HG03175 (cell line): ENCODE measurements around the gene ROS1.

ENCODE experiments used
- ATAC-seq: cut with Tn5 transposase; IDR thresholded peaks from one replicate; pipeline ENCODE4 v1.9.1; 2021; ENCODE audit warnings: mild to moderate bottlenecking, moderate library complexity; ENCODE audit not compliant: unreplicated experiment

Gene ROS1

DNA sequence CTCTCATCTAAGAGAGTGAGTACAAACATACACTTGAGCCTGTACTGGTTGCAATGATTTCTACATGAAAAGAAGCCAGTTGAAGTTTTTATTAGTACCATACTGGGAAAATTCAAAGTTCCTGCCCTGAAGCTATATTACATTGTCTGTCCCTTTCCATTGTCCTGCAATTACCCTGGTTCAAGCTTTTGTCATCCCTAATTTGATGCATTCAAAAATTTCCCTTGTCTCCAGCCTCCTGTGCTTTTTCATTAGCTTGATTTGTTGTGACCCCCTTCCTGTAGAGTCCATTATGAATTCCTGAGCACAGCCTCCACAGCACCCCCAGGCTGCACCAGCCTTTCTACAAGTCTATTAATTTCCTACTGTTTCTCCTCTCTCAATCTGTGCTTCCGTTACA, 114.0 kb downstream of the ROS1 start:
- ATAC-seq, result no peak

DNA sequence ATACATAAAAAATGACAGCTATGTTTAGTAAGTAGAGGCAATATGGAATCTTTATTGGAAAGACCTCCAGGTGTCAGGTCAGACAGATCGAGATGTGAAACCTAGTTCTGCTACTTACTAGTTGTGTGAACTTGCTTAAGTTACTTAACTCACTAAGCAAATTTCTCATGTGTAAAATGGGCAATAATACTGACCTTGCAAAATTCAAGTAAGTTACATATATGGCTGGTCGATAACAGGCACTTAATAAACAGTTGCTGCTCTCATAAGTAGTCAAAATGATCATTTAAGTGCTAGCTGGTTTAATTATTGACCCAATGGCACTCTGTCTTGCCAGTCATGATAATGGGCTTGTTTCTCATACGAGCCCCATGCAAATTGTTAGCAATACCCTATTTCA, 114.4 kb downstream of the ROS1 start:
- ATAC-seq, result no peak

DNA sequence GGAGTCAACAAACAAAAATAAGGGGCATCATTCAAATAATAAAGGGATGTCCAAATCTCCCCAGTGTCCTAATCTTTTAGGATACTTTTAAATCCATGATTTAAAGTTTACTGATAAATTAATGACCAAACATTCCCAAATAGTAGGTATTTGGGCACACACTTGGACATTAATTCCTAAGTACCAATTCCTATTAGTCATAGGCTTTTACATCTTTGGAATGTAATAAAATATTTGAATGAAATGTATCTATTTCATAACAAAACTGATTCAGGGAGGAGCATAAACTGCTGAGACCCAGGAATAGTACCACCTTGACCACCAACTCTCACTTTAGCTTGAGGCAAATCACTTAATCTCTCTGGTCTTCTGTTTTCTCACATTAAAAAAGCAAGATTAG, 116.1 kb downstream of the ROS1 start:
- no peak for ATAC-seq

DNA sequence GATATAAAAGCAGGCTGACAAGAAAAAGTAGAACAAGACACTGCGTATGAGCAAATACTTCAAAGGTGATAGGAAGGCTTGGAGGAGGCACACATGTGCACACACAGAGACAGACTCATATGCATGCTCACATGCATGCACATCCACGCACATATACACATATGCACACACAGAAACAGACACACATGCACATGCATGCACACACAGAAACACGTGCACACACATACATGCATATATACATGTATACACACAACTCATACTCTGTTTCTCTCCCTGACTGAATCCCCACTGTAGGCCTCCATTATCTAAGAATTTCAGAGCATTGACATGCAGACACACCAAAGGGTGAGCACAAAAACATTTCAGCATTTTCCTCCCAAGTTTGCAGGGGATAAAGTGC, 116.7 kb downstream of the ROS1 start:
- ATAC-seq, result no peak

DNA sequence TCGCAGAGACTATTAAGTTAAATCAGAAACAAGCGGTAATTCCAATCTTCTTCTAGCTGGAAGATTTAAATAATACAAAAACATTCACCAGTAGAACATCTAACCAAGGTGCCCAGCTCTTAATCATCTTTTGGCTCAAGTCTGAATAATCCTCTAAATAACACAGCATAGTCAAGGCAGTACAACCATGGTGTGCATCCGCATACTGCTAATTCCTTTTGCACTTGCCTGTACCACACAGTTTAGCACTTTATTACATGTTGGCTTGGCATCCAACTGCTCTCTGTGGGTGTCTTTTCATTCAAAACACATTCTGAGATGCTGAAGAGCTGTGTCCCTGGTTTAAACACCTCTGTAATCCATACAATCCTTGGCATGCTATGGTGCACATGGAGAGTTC, 118.1 kb downstream of the ROS1 start:
- ATAC-seq, result no peak

DNA sequence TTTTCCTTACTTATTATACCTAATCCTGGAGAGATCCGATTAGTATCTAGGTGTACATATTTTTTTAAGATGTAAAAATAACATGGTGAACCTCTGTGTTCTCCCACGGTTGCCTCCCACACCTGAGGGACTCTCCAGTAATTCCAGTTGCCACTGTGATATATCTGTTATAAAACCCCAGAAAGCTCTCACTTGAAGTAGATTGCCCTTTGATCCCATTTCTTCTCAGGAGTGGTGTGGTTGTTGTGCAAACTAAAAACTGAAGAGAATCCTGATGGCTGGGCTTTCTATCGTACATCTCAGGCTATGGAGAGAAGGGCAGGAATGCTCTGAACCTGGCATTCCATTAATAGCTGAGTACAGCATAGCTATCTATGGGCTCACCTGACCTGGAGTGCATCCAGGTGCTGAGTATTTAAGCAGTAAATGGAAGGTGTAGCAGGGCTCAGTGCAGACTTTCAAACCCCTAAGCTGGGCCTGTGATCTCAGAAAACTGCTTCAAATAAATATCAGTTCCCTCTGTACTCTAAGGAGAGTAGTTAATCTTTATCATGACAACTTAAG, 119.4 kb downstream of the ROS1 start:
- no peak for ATAC-seq

DNA sequence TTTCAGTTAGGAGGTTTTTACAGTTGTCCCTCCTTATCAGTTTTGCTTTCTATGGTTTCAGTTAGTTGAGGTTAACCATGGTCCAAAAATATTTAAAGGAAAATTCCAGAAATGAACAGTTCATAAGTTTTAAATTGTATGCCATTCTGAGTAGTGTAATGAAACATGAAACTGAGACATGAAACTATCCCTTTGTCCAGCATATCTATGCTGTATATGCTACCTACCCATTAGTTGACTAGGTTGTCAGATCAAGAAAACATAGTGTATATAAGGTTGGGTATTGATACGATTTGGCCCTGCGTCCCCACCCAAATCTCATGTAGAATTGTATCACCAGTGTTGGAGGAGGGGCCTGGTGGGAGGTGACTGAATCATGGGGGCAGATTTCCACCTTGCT, 121.3 kb downstream of the ROS1 start:
- ATAC-seq, result no peak

DNA sequence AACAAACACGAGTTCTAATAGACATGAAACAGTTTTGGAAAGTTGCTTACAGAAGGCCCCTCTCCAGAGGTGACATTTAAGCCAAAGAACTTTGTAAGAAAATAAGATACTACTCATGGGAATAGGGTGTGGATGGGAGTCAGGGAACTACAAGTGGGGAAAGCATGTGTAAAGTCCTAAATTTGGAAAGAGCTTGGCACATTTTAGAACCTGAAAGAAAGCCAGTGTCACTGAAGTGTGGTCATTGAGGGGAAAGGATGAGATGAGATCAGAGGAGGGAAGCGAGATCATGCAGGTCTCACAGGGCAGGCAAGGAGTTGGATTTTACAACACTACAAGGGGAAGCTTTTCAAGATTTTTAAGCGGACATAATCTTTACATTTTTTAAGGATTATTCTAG, 122.4 kb downstream of the ROS1 start:
- ATAC-seq, result no peak

DNA sequence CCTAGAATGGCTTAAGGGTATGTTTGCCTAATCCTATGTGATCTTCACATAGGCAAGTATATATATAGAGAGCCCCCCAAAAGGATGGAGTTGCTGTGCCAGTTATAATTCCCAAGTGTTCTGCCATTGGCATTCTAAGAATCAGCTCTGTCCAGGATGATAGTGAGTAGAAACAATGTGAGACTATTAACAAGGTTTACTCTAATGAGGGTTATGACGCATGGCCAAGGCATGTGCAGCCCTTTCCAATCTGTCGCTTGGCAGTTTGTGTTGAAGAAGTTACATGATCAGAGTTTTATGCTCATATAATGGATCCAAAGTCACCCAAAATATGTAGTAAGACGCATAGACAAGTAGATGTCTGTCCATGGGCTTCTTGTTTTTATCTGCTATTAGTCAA, 126.8 kb downstream of the ROS1 start:
- no peak for ATAC-seq

DNA sequence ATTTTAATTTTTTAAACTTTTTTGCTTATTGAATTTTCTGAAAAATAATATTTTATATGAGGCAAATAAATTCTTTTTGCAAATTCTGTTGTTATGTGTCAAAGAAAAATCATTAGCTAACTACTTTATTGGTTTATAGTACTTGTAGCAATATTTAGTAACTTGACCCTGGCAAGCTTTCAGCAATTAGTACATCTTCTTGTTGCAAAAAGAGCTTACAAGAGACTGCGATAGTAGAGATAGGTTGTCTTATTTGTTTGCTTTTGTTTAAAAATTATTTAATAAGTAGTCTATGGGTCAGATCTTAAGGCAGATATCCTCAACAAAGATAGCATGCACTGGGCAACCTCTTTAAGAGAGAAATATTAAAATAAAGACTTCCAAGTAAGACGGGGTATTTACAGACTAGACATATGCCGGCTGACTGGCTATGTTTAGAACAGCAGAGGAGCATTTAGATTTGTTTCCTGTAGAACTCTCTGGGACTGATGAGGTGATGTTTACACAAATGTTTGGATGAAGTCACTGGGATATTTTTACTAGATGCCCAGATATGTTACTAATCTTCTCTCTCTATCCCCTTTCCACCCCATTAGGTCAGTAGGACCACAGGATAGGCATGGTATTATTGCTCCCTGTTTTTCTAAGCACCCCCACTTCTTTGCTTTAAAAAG, 135.4 kb downstream of the ROS1 start:
- ATAC-seq, result no peak

DNA sequence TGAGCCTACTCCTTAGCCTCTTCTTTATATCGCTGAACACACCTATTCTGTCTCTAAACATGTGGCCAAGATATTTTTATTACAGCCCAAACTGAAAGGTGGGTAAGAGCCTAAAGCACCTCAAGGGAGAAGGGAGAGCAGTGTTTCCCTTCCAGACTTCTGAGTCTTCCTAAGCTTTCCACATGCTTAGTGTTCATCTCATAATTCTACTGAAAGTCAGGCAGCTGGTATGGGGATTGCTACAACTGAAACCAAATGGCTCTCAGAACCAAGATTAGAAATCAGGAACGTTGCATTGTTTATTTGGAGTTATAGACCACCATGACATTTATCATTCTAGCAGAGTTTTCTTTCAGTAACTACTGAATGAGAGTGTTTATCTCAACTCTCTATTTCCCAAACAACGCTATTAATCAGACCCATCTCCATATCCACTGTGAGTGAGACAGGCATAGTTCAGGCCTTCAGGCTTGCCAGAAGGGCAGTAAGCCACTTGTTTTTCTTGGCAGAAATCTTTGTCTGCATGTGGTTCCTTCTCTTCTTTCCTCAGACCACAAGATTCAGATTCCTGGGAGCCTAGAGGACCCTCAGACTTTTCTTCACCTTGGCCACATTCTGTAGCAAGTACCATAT, 137.5 kb downstream of the ROS1 start:
- ATAC-seq, result no peak

DNA sequence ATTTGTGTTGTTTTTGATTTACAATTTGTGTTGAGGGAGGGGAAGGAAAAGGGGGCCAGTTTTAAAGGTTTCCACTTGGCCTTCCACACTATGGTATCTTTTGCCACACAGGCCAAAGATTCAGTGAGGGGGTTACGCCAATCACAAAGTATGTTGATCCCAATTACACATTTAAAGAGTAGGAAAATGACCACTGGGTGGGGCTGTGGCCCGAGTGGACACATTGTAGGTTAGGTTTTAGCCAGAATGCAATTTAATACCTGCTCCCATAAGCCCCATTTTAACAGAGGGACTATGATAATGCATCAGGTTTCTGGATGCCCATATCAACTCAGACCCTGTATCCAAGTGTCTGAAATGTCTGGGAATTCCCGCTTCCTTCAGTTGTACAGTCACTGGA, 144.8 kb downstream of the ROS1 start:
- no peak for ATAC-seq

DNA sequence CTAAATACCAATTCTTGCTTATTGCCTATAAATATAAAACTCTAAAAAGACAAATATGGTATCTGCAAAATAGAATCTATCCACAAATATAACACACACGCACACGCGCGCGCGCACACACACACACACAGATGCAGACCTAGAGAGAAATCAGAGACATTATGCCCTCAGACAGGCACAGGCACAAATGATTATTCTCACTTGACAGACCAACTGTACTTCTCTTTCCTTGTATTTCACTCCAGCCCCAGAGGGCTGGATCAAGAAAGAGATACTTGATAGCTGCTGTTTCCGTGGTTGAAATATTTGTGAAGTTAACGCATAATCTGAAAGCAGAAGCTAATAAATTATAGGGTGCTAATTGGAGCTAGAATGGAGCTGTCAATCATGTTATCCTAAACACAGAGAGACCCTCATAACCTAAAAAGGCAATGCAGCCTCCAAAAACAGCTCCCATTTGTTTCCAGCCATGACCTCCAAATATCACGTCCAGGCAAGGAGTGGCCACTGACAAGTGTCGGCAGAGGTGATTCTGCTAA, 148.9 kb downstream of the ROS1 start:
- ATAC-seq, result no peak

DNA sequence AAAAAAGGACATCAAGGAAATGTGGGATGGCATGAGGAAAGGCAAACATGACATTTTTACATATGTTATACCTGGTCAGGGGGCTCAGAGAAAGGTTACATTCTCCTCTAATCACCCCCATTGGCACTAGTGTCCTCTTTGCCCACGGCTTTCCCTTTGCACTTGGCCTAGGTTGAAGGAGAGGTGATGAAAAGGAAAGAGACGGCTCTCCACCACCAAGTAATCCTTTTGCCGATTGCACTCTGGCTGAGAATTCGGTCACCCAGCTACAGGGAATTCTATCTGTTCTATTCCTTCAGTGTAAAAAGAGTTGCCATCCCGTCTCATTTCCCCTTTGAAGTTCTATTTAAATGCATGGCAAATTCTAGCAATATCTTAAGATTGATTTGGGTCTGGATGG, 150.0 kb downstream of the ROS1 start:
- no peak for ATAC-seq

DNA sequence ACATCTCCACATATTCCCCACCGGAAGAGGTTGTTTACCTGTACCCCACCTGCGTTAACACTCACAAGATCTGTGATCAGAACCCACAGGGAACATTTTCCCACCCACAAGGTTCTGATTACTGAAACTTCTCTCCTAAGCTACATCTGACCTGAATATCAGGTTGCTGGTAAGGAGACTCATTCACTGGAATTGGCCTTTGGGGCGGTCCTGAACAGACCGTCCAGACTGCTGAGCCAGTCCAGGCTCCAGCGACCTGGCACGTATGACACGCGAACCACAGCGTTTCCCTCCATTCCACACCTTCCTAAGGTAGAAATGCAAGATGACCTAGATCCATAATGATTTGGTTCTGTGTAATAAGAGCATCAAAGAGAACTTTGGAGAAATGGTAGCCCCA, 150.5 kb downstream of the ROS1 start:
- ATAC-seq, result no peak

DNA sequence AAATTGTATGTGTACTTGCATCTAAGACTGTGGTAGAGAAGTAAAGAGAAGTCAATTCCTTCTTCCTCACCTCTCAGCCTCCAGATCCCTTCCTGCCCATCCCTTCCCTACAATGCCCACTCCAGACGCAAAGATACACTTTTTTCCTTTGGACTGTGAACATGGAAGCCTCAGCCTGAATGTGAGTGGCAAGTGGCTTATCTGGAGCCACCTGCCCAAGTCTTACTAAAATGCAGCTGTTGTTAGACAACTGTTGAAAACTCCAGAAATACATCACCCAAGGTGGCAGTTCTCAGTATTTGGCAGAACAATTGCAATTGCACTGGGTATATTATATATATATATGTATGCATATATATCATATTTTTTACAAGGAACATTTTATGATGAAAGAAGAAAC, 152.9 kb downstream of the ROS1 start:
- ATAC-seq, result no peak

DNA sequence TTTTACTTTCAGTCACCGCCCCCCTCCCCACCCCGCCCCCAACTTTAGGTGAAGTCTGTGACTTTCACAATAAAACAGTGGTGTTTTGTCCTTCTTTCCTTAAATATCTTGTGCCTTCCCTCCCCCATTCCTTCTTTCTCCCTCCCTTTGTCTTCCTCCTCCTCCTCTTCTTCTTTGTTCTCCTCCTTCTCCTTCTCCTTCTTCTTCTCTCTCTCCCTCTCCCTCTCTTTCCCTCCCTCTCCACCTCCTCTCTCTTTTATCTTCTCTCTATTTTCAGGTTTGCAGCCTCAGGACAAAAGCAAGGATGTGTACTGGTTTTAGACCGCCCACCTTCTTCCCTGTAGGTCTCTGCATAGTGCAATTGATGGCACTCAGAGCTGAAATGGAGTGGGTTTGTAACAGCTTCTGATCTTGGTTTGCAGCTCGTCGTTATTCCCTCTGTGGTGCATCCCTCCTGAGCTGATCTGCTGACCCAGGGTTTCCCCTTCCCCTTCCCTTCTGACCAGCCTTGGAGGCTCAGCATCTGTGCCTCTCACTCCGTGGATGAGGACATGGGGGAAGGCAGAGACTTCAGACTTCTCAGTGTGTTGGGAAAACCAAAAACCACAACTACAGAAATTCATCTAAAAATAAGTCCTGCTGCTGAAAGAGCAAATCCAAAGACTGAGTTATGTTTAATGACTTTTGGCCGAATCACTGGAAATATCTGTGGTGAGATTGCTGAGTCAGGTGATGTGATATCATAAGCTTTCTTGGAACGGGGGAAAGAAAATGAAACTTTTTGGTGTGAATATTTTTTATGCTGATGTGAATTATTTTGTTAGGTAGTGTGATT, 153.5 kb downstream of the ROS1 start:
- ATAC-seq, result no peak

DNA sequence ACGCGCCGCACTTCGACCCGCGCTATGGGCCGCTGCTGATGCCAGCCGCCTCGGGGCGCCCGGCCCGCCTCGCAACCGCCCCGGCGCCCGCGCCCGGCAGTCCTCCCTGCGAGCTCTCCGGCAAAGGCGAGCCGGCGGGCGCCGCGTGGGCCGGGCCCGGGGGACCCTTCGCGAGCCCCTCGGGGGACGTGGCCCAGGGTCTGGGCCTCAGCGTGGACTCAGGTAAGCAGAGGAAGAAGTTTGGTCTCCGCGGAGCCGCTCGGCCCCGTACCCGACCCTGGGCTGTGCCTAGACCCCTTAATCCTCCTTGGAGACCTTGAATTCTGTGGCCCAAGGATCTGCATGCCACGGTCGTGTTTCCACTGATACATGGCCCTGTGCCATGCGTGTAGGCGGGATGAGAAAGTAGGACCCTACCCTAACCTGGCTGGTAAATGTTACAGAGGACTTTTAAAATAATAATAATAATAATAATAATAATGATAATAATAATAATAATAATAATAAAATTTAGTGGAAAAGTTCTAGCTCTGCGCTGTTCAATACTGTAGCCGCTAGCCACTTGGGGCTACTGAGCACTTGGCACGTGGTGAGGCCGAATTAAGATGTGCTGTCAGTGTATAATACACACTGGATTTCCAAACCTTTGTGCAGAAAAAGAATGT, 154.8 kb downstream of the ROS1 start:
- no peak for ATAC-seq

DNA sequence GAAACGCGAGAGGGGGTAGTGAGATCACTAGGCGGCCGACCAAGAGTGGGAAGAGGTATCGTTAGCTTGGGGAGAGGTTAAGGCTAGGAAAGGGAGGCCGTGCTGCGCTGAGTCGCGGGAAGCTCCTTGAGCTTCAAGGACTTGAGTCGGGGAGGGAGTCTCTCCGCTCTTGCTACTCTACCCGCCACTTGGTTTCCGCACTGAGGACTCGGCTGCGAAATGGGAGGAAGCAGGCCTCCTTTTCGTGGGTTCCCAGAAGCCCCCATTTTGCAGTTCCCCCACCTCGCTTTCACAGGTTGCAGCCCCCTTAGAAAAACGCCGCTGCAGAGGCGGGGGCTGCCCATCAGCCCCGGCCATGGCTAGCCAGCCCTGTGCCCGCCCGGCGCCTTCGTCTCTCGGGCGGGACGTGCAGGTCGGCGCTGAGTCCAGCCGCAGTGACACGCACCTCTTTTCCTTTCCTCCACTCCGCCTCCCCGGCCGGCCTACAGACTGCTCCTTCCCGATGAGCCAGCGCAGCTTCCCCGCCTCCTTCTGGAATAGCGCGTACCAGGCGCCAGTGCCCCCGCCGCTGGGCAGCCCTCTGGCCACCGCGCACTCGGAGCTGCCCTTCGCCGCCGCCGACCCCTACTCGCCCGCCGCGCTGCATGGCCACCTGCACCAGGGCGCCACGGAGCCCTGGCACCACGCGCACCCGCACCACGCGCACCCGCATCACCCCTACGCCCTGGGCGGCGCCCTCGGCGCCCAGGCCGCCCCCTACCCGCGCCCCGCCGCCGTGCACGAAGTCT, 155.5 kb downstream of the ROS1 start:
- ATAC-seq, result no peak

DNA sequence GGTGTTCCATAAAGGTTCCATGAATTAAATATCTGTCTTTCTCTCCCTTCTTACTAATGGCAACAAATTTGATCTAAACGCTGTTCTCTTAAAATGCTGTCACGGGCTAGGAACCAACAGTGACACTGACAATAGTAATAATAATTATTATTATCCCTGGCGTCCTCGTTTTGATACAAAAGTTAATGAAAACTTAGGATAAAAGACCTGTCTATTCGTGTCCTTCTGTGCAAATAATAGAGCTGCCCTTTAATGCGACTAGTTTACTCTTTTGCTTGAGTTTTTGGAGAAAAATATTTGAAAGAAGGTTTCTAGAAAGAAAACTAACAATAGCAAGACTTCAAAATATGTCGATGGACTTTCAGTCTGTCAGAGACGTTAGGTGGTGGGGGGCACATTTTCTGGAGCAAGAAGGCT, 156.1 kb downstream of the ROS1 start:
- no peak for ATAC-seq
